H1 (cell line): Measurements from ENCODE around the gene TMCC1. TPM values are rescaled to one million over a fixed set of nuclear protein-coding genes. Genes with fewer than 3 reads are reported as not detected.

ENCODE experiments used
- ATF2 ChIP-seq: IDR thresholded peaks from 2 replicates; pipeline ENCODE4 v1.6.1; 2012; ENCODE audit warnings: low read length, inconsistent platforms
- RXRA ChIP-seq: IDR thresholded peaks from 2 replicates; pipeline ENCODE4 v1.6.1; 2011; ENCODE audit warnings: low read depth, mild to moderate bottlenecking, low read length, moderate library complexity; ENCODE audit not compliant: insufficient read depth
- polyA plus RNA-seq, 7 experiments: library from polyadenylated mRNA; depleted of rRNA in 3 of 7; stranded (reverse) in 5 of 7; unstranded in 2 of 7; fragments of >200 nt in 5 of 7; fragments of 200-250 nt in 2 of 7; gene quantifications; 1 replicate in 5 of 7; 2 replicates in 1 of 7; 4 replicates in 1 of 7; pipeline versions ENCODE4 v1.2.1 to v1.2.3, GENCODE V29; 2011 to 2013; ENCODE audit warnings: missing spikeins in 2 of 7, mixed read lengths in 2 of 7
- total RNA-seq: library from RNA; stranded (reverse); fragmentation: NEBNext Ultra II Directional; extraction: Animal tissue kit (Norgen Biotek cat#: 25700); gene quantifications from 2 replicates; pipeline ENCODE4 v1.2.1, GENCODE V29; 2021

TMCC1 gene
- total and polyA plus RNA-seq, 2 of the 8 experiments (the other 6 are each of a cell fraction or from before 2014, with no cell fraction given), result 10.4 to 27.1 TPM

- TF ChIP-seq ATF2 (no peak), RXRA (no peak)
Observed at GRCh38 chr3:129736070-129736469, 157.4 kb downstream of the TMCC1 start (continued).
